Astrocyte of the hippocampus (primary cell): ENCODE results near the gene WBP1.

Experiments used
- DNase-seq: peaks from one replicate; pipeline ENCODE4 v3.0.0; 2011; ENCODE audit warnings: low read depth, low spot score

Gene WBP1

GRCh38 chr2:74502147-74502719 is 44.0 kb downstream of the WBP1 start:
- DNase-seq: peak; percentile 8

- DNase-seq: peak; percentile 88
Observed at GRCh38 chr2:74502720-74503505, 44.7 kb downstream of the WBP1 start.

- DNase-seq: peak; percentile 45
Observed at GRCh38 chr2:74503506-74504475, 45.6 kb downstream of the WBP1 start.

- DNase-seq: no peak
Observed at GRCh38 chr2:74504591-74504990, 46.4 kb downstream of the WBP1 start.

GRCh38 chr2:74505448-74506246 is 47.4 kb downstream of the WBP1 start:
- DNase-seq: no peak

- DNase-seq: peak; percentile 99
Observed at GRCh38 chr2:74507145-74507925, 49.1 kb downstream of the WBP1 start, which contains the start of gene PCGF1. PCGF1 (minus strand) TSS chr2:74507695; CDS start chr2:74507668, 27 bp downstream.

- DNase-seq: peak; percentile 47
Observed at GRCh38 chr2:74507926-74508520, 49.8 kb downstream of the WBP1 start.

GRCh38 chr2:74510272-74510671 is 52.0 kb downstream of the WBP1 start:
- DNase-seq: no peak
